MCF 10A (cell line): ENCODE measurements around the gene SSTR5. TPM values are rescaled to one million over a fixed set of nuclear protein-coding genes. Genes with fewer than 3 reads are reported as not detected.

Source experiments
- BruUV-seq: library from RNA; stranded (reverse); fragments of 400-500 nt; replicated peaks from 2 replicates; lab custom pipeline; 2021; lab: Mats Ljungman, UMichigan
- CTCF ChIA-PET: fragments of 300-600 bp; sonication (Branson Sonifier 250); formaldehyde crosslinking; extraction: SDS; loops from one replicate; lab custom pipeline; 2021; ENCODE audit warnings: antibody characterized with exemption, inconsistent platforms; lab: Yijun Ruan, JAX
- POLR2A ChIA-PET: fragments of 300-600, 350-650 bp; sonication (Branson Sonifier 250); formaldehyde crosslinking; extraction: SDS; loops from one replicate; lab custom pipeline; 2020; ENCODE audit warnings: antibody characterized with exemption, inconsistent platforms; lab: Yijun Ruan, JAX
- DNase-seq: peaks from one replicate; pipeline ENCODE4 v3.0.0-alpha.2; 2018; ENCODE audit not compliant: unreplicated experiment
- H3K27ac Mint-ChIP-seq: one replicate; pipeline ENCODE4 v1.8.0; 2022; ENCODE audit warnings: mild to moderate bottlenecking, low read depth, mixed read lengths; ENCODE audit not compliant: unreplicated experiment
- H3K27me3 Mint-ChIP-seq: one replicate; pipeline ENCODE4 v1.8.0; 2022; ENCODE audit warnings: mixed read lengths; ENCODE audit not compliant: insufficient read depth, unreplicated experiment
- H3K36me3 Mint-ChIP-seq: one replicate; pipeline ENCODE4 v1.8.0; 2022; ENCODE audit warnings: mild to moderate bottlenecking, moderate library complexity, mixed read lengths; ENCODE audit not compliant: insufficient read depth, unreplicated experiment
- H3K4me1 Mint-ChIP-seq: one replicate; pipeline ENCODE4 v1.8.0; 2022; ENCODE audit warnings: mixed read lengths; ENCODE audit not compliant: insufficient read depth, unreplicated experiment
- H3K4me3 Mint-ChIP-seq: one replicate; pipeline ENCODE4 v1.8.0; 2022; ENCODE audit warnings: mild to moderate bottlenecking, moderate library complexity, mixed read lengths; ENCODE audit not compliant: unreplicated experiment
- H3K9me3 Mint-ChIP-seq: one replicate; pipeline ENCODE4 v1.8.0; 2022; ENCODE audit warnings: mixed read lengths; ENCODE audit not compliant: unreplicated experiment
- CTCF ChIP-seq: fragments of 200-600 bp; IDR thresholded peaks from one replicate; pipeline ENCODE4 v1.8.0; 2022; ENCODE audit warnings: antibody characterized with exemption, mild to moderate bottlenecking; ENCODE audit not compliant: unreplicated experiment
- intact Hi-C: fragments of 100-400 bp; cut with micrococcal nuclease; formaldehyde crosslinking; loops from 2 replicates; pipeline ENCODE4 v1.14.1; 2022
- total RNA-seq: library from RNA; stranded (reverse); gene quantifications from 2 replicates; pipeline ENCODE4 v1.2.3, GENCODE V29; 2022

The SSTR5 gene
- total RNA-seq, 1 experiment from 2014 or later, result not detected

GRCh38 chr16:1120577-1120941 is 48.0 kb downstream of the SSTR5 start:
- Mint-ChIP-seq H3K27me3 (no peaks in the 10 kb centered on the region), H3K4me1 (no peaks in the 10 kb centered on the region), H3K4me3 (no peak overlapping the region), H3K27ac (no peak overlapping the region), H3K9me3 (no peaks in the 10 kb centered on the region), H3K36me3 (no peaks in the 10 kb centered on the region)
- no TSS peak for BruUV-seq
- no peak for TF ChIP-seq CTCF
- DNase-seq, result no peak
- ChIA-PET POLR2A (no interaction called here), CTCF (interaction anchor here (2.2 kb wide), 1 partner anchor 17 kb away, joined by 7 read pairs; no protein-coding TSS in a partner anchor)
- intact Hi-C loops, result no loop called here

GRCh38 chr16:1121009-1121408 is 48.5 kb downstream of the SSTR5 start:
- CTCF ChIA-PET, result interaction anchor here (0.7 kb wide), 1 partner anchor 276 kb away, joined by 3 read pairs; no protein-coding TSS in a partner anchor
- no peaks in the 10 kb centered on the region for H3K4me1 Mint-ChIP-seq
- BruUV-seq, result no TSS peak
- H3K27me3 Mint-ChIP-seq, result no peaks in the 10 kb centered on the region
- H3K9me3 Mint-ChIP-seq, result no peaks in the 10 kb centered on the region
- H3K27ac Mint-ChIP-seq, result no peak overlapping the region
- POLR2A ChIA-PET, result no interaction called here
- H3K4me3 Mint-ChIP-seq, result no peak overlapping the region
- DNase-seq, result no peak
- no peak for TF ChIP-seq CTCF
- H3K36me3 Mint-ChIP-seq, result no peaks in the 10 kb centered on the region
- intact Hi-C loops, result no loop called here

- no peak for TF ChIP-seq CTCF
- intact Hi-C loops, result no loop called here
- POLR2A ChIA-PET, result interaction anchor here (0.7 kb wide), 1 partner anchor 13 kb away, joined by 4 read pairs; no protein-coding TSS in a partner anchor
- H3K4me3 Mint-ChIP-seq, result no peak overlapping the region
- H3K9me3 Mint-ChIP-seq, result no peaks in the 10 kb centered on the region
- BruUV-seq, result no TSS peak
- H3K36me3 Mint-ChIP-seq, result no peaks in the 10 kb centered on the region
- CTCF ChIA-PET, result interaction anchor here (0.6 to 0.7 kb wide), 2 partner anchors 223 to 276 kb away, joined by 3 read pairs; no protein-coding TSS in a partner anchor
- no peak overlapping the region for H3K27ac Mint-ChIP-seq
- H3K4me1 Mint-ChIP-seq, result no peaks in the 10 kb centered on the region
- no peak for DNase-seq
- no peaks in the 10 kb centered on the region for H3K27me3 Mint-ChIP-seq
These were observed 49.3 kb downstream of the SSTR5 start for GRCh38 chr16:1121601-1122397.

GRCh38 chr16:1122398-1122765 is 49.8 kb downstream of the SSTR5 start:
- CTCF ChIA-PET, result interaction anchor here (0.6 kb wide), 1 partner anchor 224 kb away, joined by 3 read pairs; no protein-coding TSS in a partner anchor
- no peak overlapping the region for H3K27ac Mint-ChIP-seq
- no peaks in the 10 kb centered on the region for H3K9me3 Mint-ChIP-seq
- no peak for TF ChIP-seq CTCF
- H3K4me3 Mint-ChIP-seq, result no peak overlapping the region
- POLR2A ChIA-PET, result interaction anchor here (0.7 kb wide), 1 partner anchor 14 kb away, joined by 4 read pairs; no protein-coding TSS in a partner anchor
- BruUV-seq, result no TSS peak
- H3K27me3 Mint-ChIP-seq, result no peaks in the 10 kb centered on the region
- H3K4me1 Mint-ChIP-seq, result no peaks in the 10 kb centered on the region
- H3K36me3 Mint-ChIP-seq, result no peaks in the 10 kb centered on the region
- intact Hi-C loops, result no loop called here
- DNase-seq, result no peak
